H9 (cell line): ENCODE measurements around the gene CERS1. TPM values are rescaled to one million over a fixed set of nuclear protein-coding genes. Genes with fewer than 3 reads are reported as not detected.

Experiments
- DNase-seq: peaks from one replicate; pipeline ENCODE4 v3.0.0-alpha.2; 2017
- H2AFZ ChIP-seq: one replicate; pipeline ENCODE4 v1.6.1; 2013; ENCODE audit warnings: mild to moderate bottlenecking, low read length, control low read depth, moderate library complexity
- H2AK5ac ChIP-seq: 2 replicates; pipeline ENCODE4 v1.6.1; 2013; ENCODE audit warnings: low read length, control low read depth, mixed read lengths; ENCODE audit not compliant: insufficient read length
- H2BK120ac ChIP-seq: one replicate; pipeline ENCODE4 v1.6.1; 2013; ENCODE audit warnings: low read depth, mild to moderate bottlenecking, low read length, control low read depth, inconsistent platforms; ENCODE audit not compliant: poor library complexity, severe bottlenecking
- H2BK12ac ChIP-seq: 2 replicates; pipeline ENCODE4 v1.6.1; 2013; ENCODE audit warnings: low read length, control low read depth, mixed read lengths, low read depth; ENCODE audit not compliant: insufficient read length
- H2BK15ac ChIP-seq: 2 replicates; pipeline ENCODE4 v1.6.1; 2013; ENCODE audit warnings: low read depth, low read length, control low read depth
- H2BK20ac ChIP-seq: one replicate; pipeline ENCODE4 v1.6.1; 2013; ENCODE audit warnings: low read depth, mild to moderate bottlenecking, low read length, control low read depth, inconsistent platforms; ENCODE audit not compliant: poor library complexity, severe bottlenecking
- H2BK5ac ChIP-seq: 2 replicates; pipeline ENCODE4 v1.6.1; 2013; ENCODE audit warnings: low read length, control low read depth, mixed read lengths; ENCODE audit not compliant: insufficient read length
- H3K14ac ChIP-seq: 2 replicates; pipeline ENCODE4 v1.6.1; 2013; ENCODE audit warnings: low read length, control low read depth; ENCODE audit not compliant: insufficient read depth
- H3K18ac ChIP-seq: 2 replicates; pipeline ENCODE4 v1.6.1; 2013; ENCODE audit warnings: low read depth, mild to moderate bottlenecking, mixed read lengths, low read length, control low read depth; ENCODE audit not compliant: insufficient read length
- H3K23ac ChIP-seq: 2 replicates; pipeline ENCODE4 v1.6.1; 2013; ENCODE audit warnings: low read length, control low read depth, mixed read lengths, low read depth; ENCODE audit not compliant: insufficient read length
- H3K23me2 ChIP-seq: 2 replicates; pipeline ENCODE4 v1.6.1; 2013; ENCODE audit warnings: low read depth, mild to moderate bottlenecking, mixed read lengths, low read length, control low read depth; ENCODE audit not compliant: insufficient read length, poor library complexity, severe bottlenecking
- H3K27ac ChIP-seq: 2 replicates; pipeline ENCODE4 v1.5.1; 2013; ENCODE audit warnings: low read length, control low read depth, mixed read lengths, low read depth; ENCODE audit not compliant: insufficient read length
- H3K27me3 ChIP-seq: 2 replicates; pipeline ENCODE4 v1.6.1; 2013; ENCODE audit warnings: low read length, control low read depth, inconsistent platforms; ENCODE audit not compliant: insufficient read depth
- H3K4ac ChIP-seq: 2 replicates; pipeline ENCODE4 v1.6.1; 2013; ENCODE audit warnings: low read depth, mild to moderate bottlenecking, control low read depth, inconsistent platforms, low read length, moderate library complexity
- H3K4me1 ChIP-seq: 2 replicates; pipeline ENCODE4 v1.6.1; 2013; ENCODE audit warnings: low read length, control low read depth, inconsistent platforms; ENCODE audit not compliant: insufficient read depth
- H3K4me2 ChIP-seq: 2 replicates; pipeline ENCODE4 v1.6.1; 2013; ENCODE audit warnings: low read length, control low read depth, mixed read lengths; ENCODE audit not compliant: insufficient read length, insufficient read depth
- H3K56ac ChIP-seq: 2 replicates; pipeline ENCODE4 v1.6.1; 2013; ENCODE audit warnings: low read depth, mild to moderate bottlenecking, mixed read lengths, low read length, control low read depth; ENCODE audit not compliant: insufficient read length
- H3K79me1 ChIP-seq: 2 replicates; pipeline ENCODE4 v1.6.1; 2013; ENCODE audit warnings: low read depth, mild to moderate bottlenecking, moderate library complexity, low read length, control low read depth, inconsistent platforms; ENCODE audit not compliant: insufficient read depth, poor library complexity, severe bottlenecking
- H3K79me2 ChIP-seq: 2 replicates; pipeline ENCODE4 v1.6.1; 2013; ENCODE audit warnings: low read length, control low read depth, inconsistent platforms; ENCODE audit not compliant: insufficient read depth
- H3K9ac ChIP-seq: 2 replicates; pipeline ENCODE4 v1.6.1; 2013; ENCODE audit warnings: low read length, control low read depth, mixed read lengths; ENCODE audit not compliant: insufficient read length; ENCODE audit errors: extremely low read depth
- H3K9me3 ChIP-seq: one replicate; pipeline ENCODE4 v1.6.1; 2013; ENCODE audit warnings: low read depth, low read length, inconsistent platforms; ENCODE audit not compliant: control insufficient read depth
- H3T11ph ChIP-seq: one replicate; pipeline ENCODE4 v1.6.1; 2013; ENCODE audit warnings: mild to moderate bottlenecking, low read length, control low read depth, inconsistent platforms
- H4K20me1 ChIP-seq: one replicate; pipeline ENCODE4 v1.6.1; 2013; ENCODE audit not compliant: control insufficient read depth, insufficient read length, insufficient read depth
- H4K5ac ChIP-seq: 2 replicates; pipeline ENCODE4 v1.6.1; 2013; ENCODE audit warnings: low read depth, mild to moderate bottlenecking, mixed read lengths, low read length, control low read depth; ENCODE audit not compliant: insufficient read length
- H4K8ac ChIP-seq: replicated peaks from 2 replicates; pipeline ENCODE4 v1.6.1; 2013; ENCODE audit warnings: low read length, control low read depth, mixed read lengths, low read depth; ENCODE audit not compliant: insufficient read length
- H4K91ac ChIP-seq: 2 replicates; pipeline ENCODE4 v1.6.1; 2013; ENCODE audit warnings: low read depth, mild to moderate bottlenecking, moderate library complexity, mixed read lengths, low read length, control low read depth; ENCODE audit not compliant: insufficient read length
- H3K27ac Mint-ChIP-seq, 3 experiments: 2 replicates in 2 of 3; 3 replicates in 1 of 3; pipeline ENCODE4 v1.8.0; 2020 to 2021; ENCODE audit warnings: mixed read lengths in 3 of 3, mild to moderate bottlenecking in 1 of 3, moderate library complexity in 1 of 3
- H3K27me3 Mint-ChIP-seq: 2 replicates; pipeline ENCODE4 v1.8.0; 2021; ENCODE audit warnings: low read depth, mild to moderate bottlenecking, moderate library complexity, mixed read lengths
- H3K36me3 Mint-ChIP-seq, 3 experiments: 2 replicates in 2 of 3; 3 replicates in 1 of 3; pipeline ENCODE4 v1.8.0; 2020 to 2021; ENCODE audit warnings: low read depth in 3 of 3, mixed read lengths in 3 of 3; ENCODE audit not compliant: insufficient read depth in 1 of 3
- H3K4me1 Mint-ChIP-seq, 2 experiments: 2 replicates each; pipeline ENCODE4 v1.8.0; 2020; ENCODE audit warnings: mixed read lengths in 2 of 2
- H3K4me3 Mint-ChIP-seq, 2 experiments: 2 replicates in 1 of 2; 3 replicates in 1 of 2; pipeline ENCODE4 v1.8.0; 2020 to 2021; ENCODE audit warnings: mild to moderate bottlenecking in 2 of 2, mixed read lengths in 2 of 2, moderate library complexity in 1 of 2
- H3K9me3 Mint-ChIP-seq, 2 experiments: 2 replicates in 1 of 2; 3 replicates in 1 of 2; pipeline ENCODE4 v1.8.0; 2020; ENCODE audit warnings: mild to moderate bottlenecking in 2 of 2, mixed read lengths in 2 of 2, moderate library complexity in 1 of 2
- WGBS: extraction: QIAGEN DNeasy Blood & Tissue Kit; methylation state at CpG from one replicate; pipeline ENCODE4 v1.1.7; 2013; ENCODE audit warnings: missing lambda C conversion rate, low lambda C conversion rate, mixed read lengths; ENCODE audit not compliant: insufficient read length; ENCODE audit errors: extremely low coverage; 5-methylcytosine and 5-hydroxymethylcytosine counted together
- total RNA-seq: library from RNA; stranded (reverse); gene quantifications from 2 replicates; pipeline ENCODE4 v1.2.1, GENCODE V29; 2021
- TF ChIP-seq, protein P1 (sequence below): fragments of 200-600 bp; sonication (generic); conservative IDR thresholded peaks from 3 replicates; pipeline ENCODE4 v1.8.0; 2021; ENCODE audit warnings: antibody characterized with exemption, mild to moderate bottlenecking

Gene CERS1
- total RNA-seq, 1 experiment from 2014 or later = 19.3 TPM

DNA sequence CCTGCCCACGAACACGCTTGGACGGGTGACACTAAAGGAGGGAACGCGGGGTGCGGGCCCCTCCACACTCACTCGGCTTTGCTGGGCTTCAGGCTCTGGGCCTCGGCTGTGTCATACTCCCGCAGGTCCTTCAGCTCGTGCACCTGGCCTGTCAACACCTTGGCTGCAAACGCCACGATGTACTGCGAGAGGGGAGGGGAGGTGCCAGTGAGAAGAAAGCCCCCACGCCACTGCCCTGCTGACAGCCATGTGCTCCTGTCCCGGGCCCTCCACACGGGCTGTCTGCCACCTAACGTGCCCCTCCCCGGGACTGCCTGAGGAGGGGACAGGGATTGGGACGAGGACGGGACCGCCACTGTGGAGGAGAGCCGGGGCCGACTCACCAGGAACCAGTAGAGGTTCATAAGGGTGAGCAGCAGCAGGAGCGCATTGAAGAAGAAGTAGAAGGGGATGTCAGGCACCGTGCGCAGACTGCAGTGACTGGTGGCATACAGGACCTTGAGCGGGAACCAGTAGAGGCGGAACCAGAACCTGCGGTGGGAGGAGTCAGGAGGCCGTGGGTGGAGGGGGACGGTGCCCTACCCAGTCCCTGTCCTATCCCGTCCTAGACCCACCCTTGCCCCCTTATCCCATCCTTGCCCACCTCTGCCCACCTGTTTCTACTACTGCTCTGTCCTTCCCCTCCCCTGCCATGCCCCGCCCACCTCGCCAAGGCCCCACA lies 16.9 kb downstream of the CERS1 start:
- no peak overlapping the region for H2BK15ac ChIP-seq
- peak overlapping the region in 1 of 3 experiments; percentile 68; a peak in 2 of 7 replicates for H3K27ac Mint-ChIP-seq
- DNase-seq = peak; percentile 64
- TF ChIP-seq, protein P1, sequence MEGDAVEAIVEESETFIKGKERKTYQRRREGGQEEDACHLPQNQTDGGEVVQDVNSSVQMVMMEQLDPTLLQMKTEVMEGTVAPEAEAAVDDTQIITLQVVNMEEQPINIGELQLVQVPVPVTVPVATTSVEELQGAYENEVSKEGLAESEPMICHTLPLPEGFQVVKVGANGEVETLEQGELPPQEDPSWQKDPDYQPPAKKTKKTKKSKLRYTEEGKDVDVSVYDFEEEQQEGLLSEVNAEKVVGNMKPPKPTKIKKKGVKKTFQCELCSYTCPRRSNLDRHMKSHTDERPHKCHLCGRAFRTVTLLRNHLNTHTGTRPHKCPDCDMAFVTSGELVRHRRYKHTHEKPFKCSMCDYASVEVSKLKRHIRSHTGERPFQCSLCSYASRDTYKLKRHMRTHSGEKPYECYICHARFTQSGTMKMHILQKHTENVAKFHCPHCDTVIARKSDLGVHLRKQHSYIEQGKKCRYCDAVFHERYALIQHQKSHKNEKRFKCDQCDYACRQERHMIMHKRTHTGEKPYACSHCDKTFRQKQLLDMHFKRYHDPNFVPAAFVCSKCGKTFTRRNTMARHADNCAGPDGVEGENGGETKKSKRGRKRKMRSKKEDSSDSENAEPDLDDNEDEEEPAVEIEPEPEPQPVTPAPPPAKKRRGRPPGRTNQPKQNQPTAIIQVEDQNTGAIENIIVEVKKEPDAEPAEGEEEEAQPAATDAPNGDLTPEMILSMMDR = no peak
- no peak overlapping the region for H2BK12ac ChIP-seq
- H3K23ac ChIP-seq = no peak overlapping the region
- no peaks in the 10 kb centered on the region for H3K23me2 ChIP-seq
- no peak overlapping the region for H3K14ac ChIP-seq
- H2AK5ac ChIP-seq = no peak overlapping the region
- no peak overlapping the region for H4K5ac ChIP-seq
- no peak overlapping the region for H2AFZ ChIP-seq
- H2BK120ac ChIP-seq = no peak overlapping the region
- H4K20me1 ChIP-seq = no peaks in the 10 kb centered on the region
- H3K27me3 ChIP-seq = no peaks in the 10 kb centered on the region
- peaks cover 0 to 9% of the 10 kb centered on the region in 2 experiments; a peak in 3 of 5 replicates for H3K9me3 Mint-ChIP-seq
- no peaks in the 10 kb centered on the region for H3K4me1 Mint-ChIP-seq
- H4K91ac ChIP-seq = no peak overlapping the region
- H3K4me1 ChIP-seq = no peaks in the 10 kb centered on the region
- H3K56ac ChIP-seq = no peak overlapping the region
- no peak overlapping the region for H3T11ph ChIP-seq
- no peaks in the 10 kb centered on the region for H3K27me3 Mint-ChIP-seq
- H3K4me3 Mint-ChIP-seq = no peak overlapping the region
- no peak overlapping the region for H3K27ac ChIP-seq
- no peaks in the 10 kb centered on the region for H3K79me1 ChIP-seq
- WGBS = no CpG with 5 or more reads among the region's 34 CpGs
- no peak overlapping the region for H3K4me2 ChIP-seq
- H2BK5ac ChIP-seq = no peak overlapping the region
- H3K9ac ChIP-seq = no peak overlapping the region
- H3K79me2 ChIP-seq = no peaks in the 10 kb centered on the region
- no peaks in the 10 kb centered on the region for H3K9me3 ChIP-seq
- H3K4ac ChIP-seq = no peak overlapping the region
- H3K18ac ChIP-seq = no peak overlapping the region
- H3K36me3 Mint-ChIP-seq = peaks cover 45 to 80% (median 61%) of the 10 kb centered on the region in 3 experiments
- no peak overlapping the region for H2BK20ac ChIP-seq
- H4K8ac ChIP-seq = no peak overlapping the region
